Subcutaneous preadipocyte (primary cell): ENCODE results near the gene MAGEB18. TPM values are rescaled to one million over a fixed set of nuclear protein-coding genes. Genes with fewer than 3 reads are reported as not detected.

ENCODE experiments used
- total RNA-seq: library from RNA; depleted of rRNA; stranded (reverse); fragments of >200 nt; gene quantifications from 2 replicates; pipeline ENCODE4 v1.2.3, GENCODE V29; 2012

Gene MAGEB18
- not detected in 2 replicates for total RNA-seq

GRCh38 chrX:26138274-26138673 lies at the start of gene MAGEB18:
MAGEB18 (plus strand) TSS chrX:26138343; CDS start chrX:26138986, 643 bp downstream.

GRCh38 chrX:26160301-26160700 lies 22.2 kb downstream of the MAGEB18 start, which contains the start of gene MAGEB6B:
MAGEB6B (plus strand) TSS chrX:26160601; CDS start chrX:26160601, 0 bp downstream.

Other genes starting within 250 kb of the MAGEB18 start
- gene MAGEB6B, start 22.3 kb downstream of the MAGEB18 start, total RNA-seq, result not detected in 2 replicates
- gene MAGEB6, start 54.1 kb downstream of the MAGEB18 start, total RNA-seq, result not detected in 2 replicates
- not detected in 2 replicates for gene MAGEB5, start 77.8 kb downstream of the MAGEB18 start, total RNA-seq